B cell (primary cell): Measurements from ENCODE around the gene TOPBP1. TPM values are rescaled to one million over a fixed set of nuclear protein-coding genes. Genes with fewer than 3 reads are reported as not detected.

Source experiments
- ATAC-seq: fragments of 200-7000 bp; cut with Tn5 transposase; one replicate; pipeline ENCODE4 v1.10.0; 2021; ENCODE audit warnings: low read depth, mild to moderate bottlenecking, moderate number of reproducible peaks, moderate library complexity
- CTCF ChIA-PET: fragments of 350-600 bp; sonication (Branson Sonifier 250); formaldehyde crosslinking; loops from one replicate; lab custom pipeline; 2021; ENCODE audit warnings: antibody characterized with exemption, inconsistent platforms; lab: Charles Lee
- POLR2A ChIA-PET: fragments of 350-600 bp; sonication (Branson Sonifier 250); formaldehyde crosslinking; loops from one replicate; lab custom pipeline; 2021; ENCODE audit warnings: antibody characterized with exemption; lab: Charles Lee
- DNase-seq: peaks from one replicate; pipeline ENCODE4 v3.0.0; 2013
- H2AFZ ChIP-seq: 2 replicates; pipeline ENCODE4 v1.6.1; 2012; ENCODE audit warnings: mild to moderate bottlenecking, low read depth, low read length; ENCODE audit not compliant: insufficient read depth, poor library complexity, severe bottlenecking
- H3K27ac ChIP-seq, 2 donors: 1 replicate in 1 of 2; 2 replicates in 1 of 2; pipeline ENCODE4 v1.5.1; 2012 to 2013; ENCODE audit warnings: low read length in 2 of 2, mild to moderate bottlenecking in 2 of 2, moderate library complexity in 1 of 2
- H3K27me3 ChIP-seq, 4 experiments: fragments of 200-600 bp in 1 of 4; sonication (generic) in 1 of 4; replicated peaks in 1 of 4; 1 replicate in 2 of 4; 2 replicates in 2 of 4; pipeline versions ENCODE4 v1.6.1 to v1.7.0; 2013 to 2016; ENCODE audit warnings: low read length in 3 of 4, mild to moderate bottlenecking in 2 of 4, mixed read lengths in 1 of 4, moderate library complexity in 1 of 4; ENCODE audit not compliant: insufficient read depth in 4 of 4, control insufficient read depth in 3 of 4; ENCODE audit errors: control extremely low read depth in 1 of 4
- H3K36me3 ChIP-seq, 2 experiments: replicated peaks in 1 of 2; 1 replicate in 1 of 2; 2 replicates in 1 of 2; pipeline versions ENCODE4 v1.6.1 to v1.7.1; 2013; ENCODE audit warnings: low read length in 1 of 2; ENCODE audit not compliant: insufficient read depth in 2 of 2, control insufficient read depth in 1 of 2; ENCODE audit errors: control extremely low read depth in 1 of 2, extremely low read depth in 1 of 2
- H3K4me1 ChIP-seq, 2 donors: fragments of 200-600 bp in 1 of 2; sonication (generic) in 1 of 2; 1 replicate in 1 of 2; 2 replicates in 1 of 2; pipeline versions ENCODE4 v1.5.1 to v1.6.1; 2013 to 2017; ENCODE audit warnings: low read length in 2 of 2; ENCODE audit not compliant: control insufficient read depth in 2 of 2, insufficient read depth in 2 of 2
- H3K4me2 ChIP-seq: replicated peaks from 2 replicates; pipeline ENCODE3; 2012; ENCODE audit warnings: mild to moderate bottlenecking, low read depth, low read length; ENCODE audit not compliant: poor library complexity, severe bottlenecking
- H3K4me3 ChIP-seq, 5 experiments: fragments of 200-600 bp in 1 of 5; sonication (generic) in 1 of 5; 1 replicate in 3 of 5; 2 replicates in 2 of 5; pipeline versions ENCODE4 v1.5.1 to v1.7.0; 2011 to 2016; ENCODE audit warnings: low read length in 4 of 5, mild to moderate bottlenecking in 4 of 5, low read depth in 2 of 5, control low read depth in 1 of 5, moderate library complexity in 1 of 5; ENCODE audit not compliant: insufficient read depth in 1 of 5; ENCODE audit errors: control extremely low read depth in 1 of 5, extremely low read depth in 1 of 5
- H3K79me2 ChIP-seq: fragments of 200-600 bp; sonication (generic); one replicate; pipeline ENCODE4 v1.6.0; 2016; ENCODE audit warnings: low read length; ENCODE audit not compliant: control insufficient read depth, insufficient read depth
- H3K9ac ChIP-seq: fragments of 200-600 bp; sonication (generic); 2 replicates; pipeline ENCODE4 v1.6.1; 2017; ENCODE audit warnings: mild to moderate bottlenecking, low read length, moderate library complexity
- H3K9me3 ChIP-seq, 3 donors: one replicate each; pipeline versions ENCODE4 v1.6.1 to v1.7.1; 2013; ENCODE audit warnings: low read length in 2 of 3; ENCODE audit not compliant: control insufficient read depth in 2 of 3, insufficient read depth in 1 of 3; ENCODE audit errors: control extremely low read depth in 1 of 3
- H4K20me1 ChIP-seq: 2 replicates; pipeline ENCODE4 v1.6.0; 2012; ENCODE audit warnings: mild to moderate bottlenecking, low read length; ENCODE audit not compliant: insufficient read depth, control insufficient read depth, poor library complexity, severe bottlenecking
- H3K27ac Mint-ChIP-seq: one replicate; pipeline ENCODE4 v1.8.0; 2021; ENCODE audit warnings: mixed read lengths
- H3K27me3 Mint-ChIP-seq: one replicate; pipeline ENCODE4 v1.8.0; 2021; ENCODE audit warnings: mixed read lengths
- H3K4me1 Mint-ChIP-seq: one replicate; pipeline ENCODE4 v1.8.0; 2021; ENCODE audit warnings: mixed read lengths
- H3K4me3 Mint-ChIP-seq: one replicate; pipeline ENCODE4 v1.8.0; 2021; ENCODE audit warnings: mixed read lengths
- H3K9me3 Mint-ChIP-seq: one replicate; pipeline ENCODE4 v1.8.0; 2022; ENCODE audit warnings: mixed read lengths; ENCODE audit not compliant: insufficient read depth
- CTCF ChIP-seq: fragments of 200-600 bp; IDR thresholded peaks from one replicate; pipeline ENCODE4 v1.8.0; 2022; ENCODE audit warnings: antibody characterized with exemption, mild to moderate bottlenecking
- EZH2 ChIP-seq: IDR thresholded peaks from 2 replicates; pipeline ENCODE4 v1.6.1; 2012; ENCODE audit warnings: borderline replicate concordance, low read depth, mild to moderate bottlenecking, moderate library complexity, low read length; ENCODE audit not compliant: insufficient read depth, poor library complexity, severe bottlenecking
- WGBS: methylation state at CpG from one replicate; pipeline ENCODE4 v1.1.5; 2013; ENCODE audit warnings: missing lambda C conversion rate; ENCODE audit not compliant: insufficient coverage; 5-methylcytosine and 5-hydroxymethylcytosine counted together
- intact Hi-C: fragments of 100-400 bp; cut with micrococcal nuclease; formaldehyde crosslinking; loops from one replicate; pipeline ENCODE4 v1.10.0; 2022
- polyA plus RNA-seq: library from polyadenylated mRNA; depleted of rRNA; stranded (reverse); fragments of >200 nt; gene quantifications from 2 replicates; pipeline ENCODE4 v1.2.3, GENCODE V29; 2012
- total RNA-seq, 2 donors: library from RNA; stranded (reverse); fragments of 120-200 nt in 1 of 2; gene quantifications; 1 replicate in 1 of 2; 2 replicates in 1 of 2; pipeline versions ENCODE4 v1.2.3 to v1.2.4, GENCODE V29; 2013 to 2022

TOPBP1 gene
- total and polyA plus RNA-seq, 2 donors (not counting 1 experiment from before 2014, with no cell fraction given): 34.2 to 53.7 TPM

DNA sequence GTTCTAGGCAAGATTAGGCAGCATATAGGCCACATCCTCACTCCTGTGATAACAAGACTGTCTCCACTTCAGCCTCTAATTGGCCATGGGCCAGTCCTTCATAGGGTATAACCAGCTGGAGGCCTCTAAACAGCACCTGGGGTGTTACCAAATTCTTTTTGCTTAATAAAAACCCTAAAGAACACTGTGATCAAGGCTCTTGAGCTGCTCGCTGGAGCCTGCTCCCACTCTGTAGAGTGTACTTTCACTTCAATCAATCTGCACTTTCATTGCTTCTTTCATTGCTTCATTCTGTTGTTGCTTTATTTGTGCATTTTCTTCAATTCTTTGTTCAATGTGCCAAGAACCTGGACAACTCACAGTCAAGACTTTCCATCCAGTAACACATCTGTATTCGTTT, 36.2 kb upstream of the TOPBP1 start:
- TF ChIP-seq EZH2 (no peak), CTCF (no peak)
- H4K20me1 ChIP-seq: no peaks in the 10 kb centered on the region
- no peak for ATAC-seq

DNA sequence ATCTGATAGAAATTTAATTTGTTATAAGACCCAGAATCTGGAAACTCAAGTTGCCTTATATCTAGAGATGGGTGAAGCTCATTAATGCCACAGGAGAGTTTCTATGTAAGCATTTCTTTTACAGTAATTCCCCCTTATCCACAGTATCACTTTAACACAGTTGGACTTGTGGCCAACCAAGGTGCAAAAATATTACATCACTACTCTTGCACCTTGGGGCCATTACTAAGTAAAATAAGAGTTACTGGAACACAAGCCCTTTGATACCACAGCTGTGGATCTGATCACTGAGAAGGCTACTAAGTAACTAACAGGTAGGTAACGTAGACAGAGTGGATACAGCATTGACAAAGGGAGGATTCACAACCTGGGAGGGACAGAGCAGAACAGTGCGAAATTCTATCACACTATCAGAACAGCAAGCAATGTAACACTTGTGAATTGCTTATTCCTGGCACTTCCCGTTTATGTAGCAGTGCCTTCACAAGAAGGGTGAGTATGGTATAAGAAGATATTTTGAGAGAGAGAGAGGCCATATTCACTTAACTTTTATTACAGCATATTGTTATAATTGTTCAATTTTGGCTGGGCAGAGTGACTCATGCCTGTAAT, 33.9 kb upstream of the TOPBP1 start:
- DNase-seq: no peak

More for the DNA sequence above, 36.2 kb upstream of the TOPBP1 start:
- Mint-ChIP-seq H3K27ac (no peak overlapping the region), H3K27me3 (peaks cover 3% of the 10 kb centered on the region), H3K9me3 (no peaks in the 10 kb centered on the region), H3K4me1 (no peaks in the 10 kb centered on the region), H3K4me3 (no peak overlapping the region)
- intact Hi-C loops: no loop called here
- no peaks in the 10 kb centered on the region for H3K4me1 ChIP-seq
- H3K4me2 ChIP-seq: no peak overlapping the region
- ChIA-PET CTCF (no interaction called here), POLR2A (no interaction called here)
- no CpG with 5 or more reads among the region's 2 CpGs for WGBS
- no peaks in the 10 kb centered on the region for H3K79me2 ChIP-seq
- peaks cover 0 to 18% (median 8%) of the 10 kb centered on the region in 3 donors for H3K9me3 ChIP-seq
- H3K36me3 ChIP-seq: no peaks in the 10 kb centered on the region
- no peak overlapping the region for H2AFZ ChIP-seq
- no peak for DNase-seq
- no peak overlapping the region for H3K4me3 ChIP-seq
- no peak overlapping the region for H3K9ac ChIP-seq
- H3K27ac ChIP-seq: no peak overlapping the region
- no peaks in the 10 kb centered on the region for H3K27me3 ChIP-seq

More for the DNA sequence above, 33.9 kb upstream of the TOPBP1 start:
- Mint-ChIP-seq H3K9me3 (no peaks in the 10 kb centered on the region), H3K27me3 (peaks cover 6% of the 10 kb centered on the region), H3K27ac (no peak overlapping the region), H3K4me3 (no peak overlapping the region), H3K4me1 (no peaks in the 10 kb centered on the region)
- Histone ChIP-seq H3K9me3 (peaks cover 0 to 18% (median 8%) of the 10 kb centered on the region in 3 donors), H2AFZ (no peak overlapping the region), H3K27ac (no peak overlapping the region), H3K9ac (no peak overlapping the region), H3K27me3 (no peaks in the 10 kb centered on the region), H3K4me3 (no peak overlapping the region), H3K36me3 (no peaks in the 10 kb centered on the region), H3K4me1 (no peaks in the 10 kb centered on the region), H3K4me2 (no peak overlapping the region), H3K79me2 (no peaks in the 10 kb centered on the region), H4K20me1 (no peaks in the 10 kb centered on the region)
- POLR2A ChIA-PET: no interaction called here
- TF ChIP-seq CTCF (no peak), EZH2 (no peak)
- CTCF ChIA-PET: no interaction called here
- no peak for ATAC-seq
- intact Hi-C loops: no loop called here
- 83% methylated on average over 1 of the region's 3 CpGs for WGBS
